ENCODE results near the gene TMEM45B. TPM values are rescaled to one million over a fixed set of nuclear protein-coding genes. Genes with fewer than 3 reads are reported as not detected.

The TMEM45B gene
- total and polyA plus RNA-seq, 2 of the 13 experiments (the other 11 are each of a cell fraction or from before 2014, with no cell fraction given): 29.1 to 181 TPM

DNA sequence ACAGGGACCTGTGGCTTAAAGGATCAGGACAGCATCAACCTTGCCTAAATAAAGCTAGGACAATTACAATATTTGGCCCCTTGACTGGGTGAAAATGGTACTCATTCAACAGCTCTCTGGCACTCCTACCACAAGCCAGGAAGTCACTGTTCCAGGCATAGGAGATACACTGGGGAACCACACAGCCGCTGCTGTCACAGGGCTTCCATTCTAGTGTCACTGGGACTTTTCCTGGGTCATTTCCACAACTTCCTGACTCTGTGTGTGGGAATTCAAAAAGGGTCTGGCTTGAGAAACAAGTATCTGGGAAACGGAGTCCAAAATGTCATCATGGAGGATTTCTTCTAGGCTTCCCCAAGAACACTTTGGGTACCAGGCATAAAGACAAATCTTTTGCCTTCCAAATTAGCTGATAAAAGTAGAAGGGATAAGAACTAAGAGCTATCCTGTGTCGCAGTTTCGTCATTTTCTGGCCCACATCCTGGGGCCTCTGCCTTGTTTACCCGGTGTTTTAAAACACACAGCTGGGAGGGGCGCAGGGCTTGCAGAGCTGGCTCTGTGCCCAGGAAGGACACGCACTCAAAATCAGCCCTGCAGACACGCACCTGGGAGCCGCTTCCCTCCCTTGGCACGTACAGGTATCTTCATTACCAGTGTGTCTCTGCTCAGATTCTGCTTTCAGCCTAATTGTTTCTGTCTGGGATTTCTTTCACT lies 38.0 kb downstream of the TMEM45B start (continued):
- TF ChIP-seq, protein P1, sequence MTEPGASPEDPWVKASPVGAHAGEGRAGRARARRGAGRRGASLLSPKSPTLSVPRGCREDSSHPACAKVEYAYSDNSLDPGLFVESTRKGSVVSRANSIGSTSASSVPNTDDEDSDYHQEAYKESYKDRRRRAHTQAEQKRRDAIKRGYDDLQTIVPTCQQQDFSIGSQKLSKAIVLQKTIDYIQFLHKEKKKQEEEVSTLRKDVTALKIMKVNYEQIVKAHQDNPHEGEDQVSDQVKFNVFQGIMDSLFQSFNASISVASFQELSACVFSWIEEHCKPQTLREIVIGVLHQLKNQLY (CRISPR knock-in tag; IDR thresholded peaks at IDR 0.05): peak; percentile 51; the same call in 1 of the 2 replicates
- TF ChIP-seq STAT5B (CRISPR knock-in tag; IDR thresholded peaks at IDR 0.05) (no peak), MED13 (CRISPR knock-in tag; IDR thresholded peaks at IDR 0.05) (no peak), ZNF772 (CRISPR knock-in tag; IDR thresholded peaks at IDR 0.05) (no peak), ZNF619 (CRISPR knock-in tag; IDR thresholded peaks at IDR 0.05) (no peak), RELA (CRISPR knock-in tag; IDR thresholded peaks at IDR 0.05) (no peak), RXRB (CRISPR knock-in tag; IDR thresholded peaks at IDR 0.05; ENCODE audit: borderline replicate concordance) (peak; percentile 81; the same call in 1 of the 2 replicates), UBTF (CRISPR knock-in tag; IDR thresholded peaks at IDR 0.05) (peak; percentile 27; the same call in 1 of the 2 replicates), ZNF75D (CRISPR knock-in tag; IDR thresholded peaks at IDR 0.05; ENCODE audit: borderline replicate concordance) (no peak), CENPX (CRISPR knock-in tag; IDR thresholded peaks at IDR 0.05) (no peak), ZNF292 (CRISPR knock-in tag; IDR thresholded peaks at IDR 0.05; ENCODE audit: borderline replicate concordance, low read depth) (peak; percentile 63; the same call in 1 of the 2 replicates), ZNF121 (CRISPR knock-in tag; IDR thresholded peaks at IDR 0.05) (no peak), ZNF230 (CRISPR knock-in tag; IDR thresholded peaks at IDR 0.05) (0 out of 2 replicates have a peak, but pooled peaks have one; percentile 27), NFIC (IDR thresholded peaks at IDR 0.05; ENCODE audit: low read length) (peak; percentile 94), ZBTB42 (CRISPR knock-in tag; IDR thresholded peaks at IDR 0.05) (no peak), YY1 (IDR thresholded peaks at IDR 0.05; ENCODE audit: insufficient read depth, insufficient replicate concordance, low read depth, low read length) (no peak), ZBTB2 (CRISPR knock-in tag; IDR thresholded peaks at IDR 0.05; ENCODE audit: low read depth) (no peak), ETV6 (CRISPR knock-in tag; conservative IDR thresholded peaks at IDR 0.05) (no peak), TSC22D2 (CRISPR knock-in tag; IDR thresholded peaks at IDR 0.05; ENCODE audit: borderline replicate concordance) (no peak), ZNF260 (CRISPR knock-in tag; IDR thresholded peaks at IDR 0.05; ENCODE audit: borderline replicate concordance, low read depth) (no peak), SNAI1 (CRISPR knock-in tag; IDR thresholded peaks at IDR 0.05; ENCODE audit: borderline replicate concordance) (0 out of 2 replicates have a peak, but pooled peaks have one; percentile 38)
- TF ChIP-seq, protein P2, sequence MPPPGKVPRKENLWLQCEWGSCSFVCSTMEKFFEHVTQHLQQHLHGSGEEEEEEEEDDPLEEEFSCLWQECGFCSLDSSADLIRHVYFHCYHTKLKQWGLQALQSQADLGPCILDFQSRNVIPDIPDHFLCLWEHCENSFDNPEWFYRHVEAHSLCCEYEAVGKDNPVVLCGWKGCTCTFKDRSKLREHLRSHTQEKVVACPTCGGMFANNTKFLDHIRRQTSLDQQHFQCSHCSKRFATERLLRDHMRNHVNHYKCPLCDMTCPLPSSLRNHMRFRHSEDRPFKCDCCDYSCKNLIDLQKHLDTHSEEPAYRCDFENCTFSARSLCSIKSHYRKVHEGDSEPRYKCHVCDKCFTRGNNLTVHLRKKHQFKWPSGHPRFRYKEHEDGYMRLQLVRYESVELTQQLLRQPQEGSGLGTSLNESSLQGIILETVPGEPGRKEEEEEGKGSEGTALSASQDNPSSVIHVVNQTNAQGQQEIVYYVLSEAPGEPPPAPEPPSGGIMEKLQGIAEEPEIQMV (CRISPR knock-in tag; IDR thresholded peaks at IDR 0.05; ENCODE audit: low read depth): no peak
- TF ChIP-seq, protein P3, sequence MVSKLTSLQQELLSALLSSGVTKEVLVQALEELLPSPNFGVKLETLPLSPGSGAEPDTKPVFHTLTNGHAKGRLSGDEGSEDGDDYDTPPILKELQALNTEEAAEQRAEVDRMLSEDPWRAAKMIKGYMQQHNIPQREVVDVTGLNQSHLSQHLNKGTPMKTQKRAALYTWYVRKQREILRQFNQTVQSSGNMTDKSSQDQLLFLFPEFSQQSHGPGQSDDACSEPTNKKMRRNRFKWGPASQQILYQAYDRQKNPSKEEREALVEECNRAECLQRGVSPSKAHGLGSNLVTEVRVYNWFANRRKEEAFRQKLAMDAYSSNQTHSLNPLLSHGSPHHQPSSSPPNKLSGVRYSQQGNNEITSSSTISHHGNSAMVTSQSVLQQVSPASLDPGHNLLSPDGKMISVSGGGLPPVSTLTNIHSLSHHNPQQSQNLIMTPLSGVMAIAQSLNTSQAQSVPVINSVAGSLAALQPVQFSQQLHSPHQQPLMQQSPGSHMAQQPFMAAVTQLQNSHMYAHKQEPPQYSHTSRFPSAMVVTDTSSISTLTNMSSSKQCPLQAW (CRISPR knock-in tag; IDR thresholded peaks at IDR 0.05): peak; percentile 75; the same call in 1 of the 2 replicates
